Activated CD4-positive, alpha-beta T cell treated with anti-CD3 and anti-CD28 coated beads, Interleukin-2, Interleukin-6, amounts not matched to agents 100 ng/mL and 50 ng/mL, durations not matched to agents 16 hours and 8 hours (primary cell): ENCODE measurements around the gene EIF4G3.
"Not testable (repeated sequence)": the region's sequence is repeated elsewhere in the genome, so short reads cannot be mapped to it uniquely, and the experiment has no call there.

Source experiments
- DNase-seq: peaks from one replicate; pipeline ENCODE4 v3.0.0-alpha.2; 2020

EIF4G3 gene, protein sequence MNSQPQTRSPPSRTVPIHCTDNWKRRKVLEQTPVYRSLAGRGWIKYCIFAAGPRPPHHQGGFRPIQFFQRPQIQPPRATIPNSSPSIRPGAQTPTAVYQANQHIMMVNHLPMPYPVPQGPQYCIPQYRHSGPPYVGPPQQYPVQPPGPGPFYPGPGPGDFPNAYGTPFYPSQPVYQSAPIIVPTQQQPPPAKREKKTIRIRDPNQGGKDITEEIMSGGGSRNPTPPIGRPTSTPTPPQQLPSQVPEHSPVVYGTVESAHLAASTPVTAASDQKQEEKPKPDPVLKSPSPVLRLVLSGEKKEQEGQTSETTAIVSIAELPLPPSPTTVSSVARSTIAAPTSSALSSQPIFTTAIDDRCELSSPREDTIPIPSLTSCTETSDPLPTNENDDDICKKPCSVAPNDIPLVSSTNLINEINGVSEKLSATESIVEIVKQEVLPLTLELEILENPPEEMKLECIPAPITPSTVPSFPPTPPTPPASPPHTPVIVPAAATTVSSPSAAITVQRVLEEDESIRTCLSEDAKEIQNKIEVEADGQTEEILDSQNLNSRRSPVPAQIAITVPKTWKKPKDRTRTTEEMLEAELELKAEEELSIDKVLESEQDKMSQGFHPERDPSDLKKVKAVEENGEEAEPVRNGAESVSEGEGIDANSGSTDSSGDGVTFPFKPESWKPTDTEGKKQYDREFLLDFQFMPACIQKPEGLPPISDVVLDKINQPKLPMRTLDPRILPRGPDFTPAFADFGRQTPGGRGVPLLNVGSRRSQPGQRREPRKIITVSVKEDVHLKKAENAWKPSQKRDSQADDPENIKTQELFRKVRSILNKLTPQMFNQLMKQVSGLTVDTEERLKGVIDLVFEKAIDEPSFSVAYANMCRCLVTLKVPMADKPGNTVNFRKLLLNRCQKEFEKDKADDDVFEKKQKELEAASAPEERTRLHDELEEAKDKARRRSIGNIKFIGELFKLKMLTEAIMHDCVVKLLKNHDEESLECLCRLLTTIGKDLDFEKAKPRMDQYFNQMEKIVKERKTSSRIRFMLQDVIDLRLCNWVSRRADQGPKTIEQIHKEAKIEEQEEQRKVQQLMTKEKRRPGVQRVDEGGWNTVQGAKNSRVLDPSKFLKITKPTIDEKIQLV (N-terminal part only)

DNA sequence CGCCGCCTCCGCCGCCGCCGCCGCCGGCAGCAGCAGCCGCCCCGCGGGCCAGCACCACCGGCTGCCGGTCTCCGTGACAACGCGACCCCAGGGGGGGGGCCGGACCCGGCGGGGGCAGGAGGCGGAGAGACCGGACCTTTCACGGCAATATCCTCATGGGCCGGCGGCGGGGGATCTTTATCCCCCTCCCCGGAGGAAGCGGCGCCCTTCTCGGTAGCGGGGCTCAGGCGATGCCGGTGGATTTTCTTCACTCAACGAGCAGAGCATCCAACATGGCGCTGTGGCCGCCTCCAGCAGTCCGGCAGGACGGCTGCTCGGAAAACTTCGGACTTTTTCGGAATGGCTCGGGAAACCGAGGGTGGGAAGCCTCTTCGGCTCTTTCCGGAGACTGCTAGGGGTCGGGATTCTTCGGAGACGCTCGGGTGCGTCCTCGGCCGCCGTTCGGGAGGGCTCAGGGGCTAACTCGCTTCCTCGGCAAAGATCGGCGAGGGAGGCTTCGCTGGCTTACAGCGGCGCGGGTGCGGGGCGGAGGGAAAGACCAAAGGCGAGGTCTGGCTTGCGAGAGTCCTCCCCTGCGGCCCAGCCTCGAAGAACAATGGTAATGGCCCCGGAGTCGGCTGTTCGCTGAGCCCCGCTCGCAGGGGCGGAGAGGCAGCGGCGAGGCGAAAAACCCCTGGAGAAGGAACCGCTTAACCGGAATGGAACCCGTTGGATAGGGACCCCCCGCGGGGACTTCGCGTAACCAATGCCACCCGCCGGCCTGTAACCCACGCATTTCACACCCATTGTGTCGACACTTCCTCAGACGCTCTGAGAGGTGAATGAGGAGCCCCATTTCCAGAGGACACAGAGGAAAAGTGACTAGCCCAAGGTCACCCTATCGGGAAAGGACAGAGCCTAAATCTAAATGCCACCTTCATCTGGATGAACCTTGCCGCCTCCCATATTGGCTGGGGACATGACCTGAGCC lies at the start of gene EIF4G3:
Gene EIF4G3 (minus strand): TSS at position 312 of the 970 bp plus-strand sequence. CDS start 174,155 bp downstream, outside the sequence.
- peak; percentile 100 for DNase-seq

DNA sequence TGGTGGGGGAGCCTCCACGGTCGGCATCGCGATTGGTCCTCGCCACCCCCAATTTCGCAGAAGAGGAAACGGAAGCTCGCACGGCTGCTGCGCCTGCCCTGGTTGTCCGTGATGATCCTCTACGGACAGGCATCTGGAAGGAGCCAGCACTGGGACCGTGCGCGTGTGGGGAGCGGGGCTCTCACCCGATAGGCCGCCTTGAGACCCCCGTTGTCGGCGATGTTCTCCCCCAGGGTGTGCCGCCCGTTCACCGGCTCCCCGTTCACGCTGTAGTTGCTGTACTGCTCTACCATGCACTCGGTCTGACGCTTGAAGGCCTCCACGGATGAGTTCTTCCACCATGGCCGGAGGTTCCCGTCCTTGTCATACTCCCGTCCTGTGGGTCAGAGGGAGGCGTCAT lies 48.4 kb upstream of the EIF4G3 start:
- no peak for DNase-seq

DNA sequence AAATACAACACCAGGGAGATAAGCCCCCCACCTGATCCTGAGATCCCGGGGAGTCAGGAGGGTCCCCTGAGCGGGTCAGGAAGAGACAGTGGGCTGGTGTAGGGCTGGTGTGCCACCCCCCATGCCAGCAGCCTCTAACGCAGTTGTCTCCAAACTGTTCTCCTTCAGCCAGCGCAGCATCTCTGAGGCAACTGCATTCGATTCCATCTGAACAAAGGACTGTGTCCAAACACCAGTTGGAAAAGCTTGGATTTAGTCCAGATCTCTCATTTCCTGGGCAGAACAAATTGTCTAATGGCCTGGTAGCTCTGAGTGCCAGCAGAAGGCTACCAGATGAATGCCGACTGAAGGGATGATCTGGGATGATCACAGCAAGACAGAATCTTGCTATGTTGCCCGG lies 44.1 kb upstream of the EIF4G3 start:
- DNase-seq = no peak

DNA sequence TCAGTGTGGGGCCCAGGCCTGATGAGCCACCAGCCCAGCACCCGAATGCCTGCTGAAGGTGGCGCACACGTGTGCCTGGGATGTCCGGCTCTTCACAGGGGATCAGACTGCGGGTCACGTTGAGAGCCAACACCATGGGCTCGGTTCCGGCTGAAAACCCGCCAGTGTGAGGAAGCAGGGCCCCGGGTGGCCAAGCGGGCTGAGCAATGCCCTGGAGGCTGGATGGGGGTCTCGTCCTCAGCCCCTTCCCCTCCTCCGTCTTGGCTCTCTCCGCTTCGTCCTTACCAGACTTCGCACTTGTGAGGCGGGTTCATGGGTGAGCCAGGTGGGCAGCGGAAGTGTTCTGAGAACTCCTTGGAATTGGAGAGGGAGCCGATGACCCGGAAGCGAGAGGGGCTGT lies 43.0 kb upstream of the EIF4G3 start:
- DNase-seq = no peak

DNA sequence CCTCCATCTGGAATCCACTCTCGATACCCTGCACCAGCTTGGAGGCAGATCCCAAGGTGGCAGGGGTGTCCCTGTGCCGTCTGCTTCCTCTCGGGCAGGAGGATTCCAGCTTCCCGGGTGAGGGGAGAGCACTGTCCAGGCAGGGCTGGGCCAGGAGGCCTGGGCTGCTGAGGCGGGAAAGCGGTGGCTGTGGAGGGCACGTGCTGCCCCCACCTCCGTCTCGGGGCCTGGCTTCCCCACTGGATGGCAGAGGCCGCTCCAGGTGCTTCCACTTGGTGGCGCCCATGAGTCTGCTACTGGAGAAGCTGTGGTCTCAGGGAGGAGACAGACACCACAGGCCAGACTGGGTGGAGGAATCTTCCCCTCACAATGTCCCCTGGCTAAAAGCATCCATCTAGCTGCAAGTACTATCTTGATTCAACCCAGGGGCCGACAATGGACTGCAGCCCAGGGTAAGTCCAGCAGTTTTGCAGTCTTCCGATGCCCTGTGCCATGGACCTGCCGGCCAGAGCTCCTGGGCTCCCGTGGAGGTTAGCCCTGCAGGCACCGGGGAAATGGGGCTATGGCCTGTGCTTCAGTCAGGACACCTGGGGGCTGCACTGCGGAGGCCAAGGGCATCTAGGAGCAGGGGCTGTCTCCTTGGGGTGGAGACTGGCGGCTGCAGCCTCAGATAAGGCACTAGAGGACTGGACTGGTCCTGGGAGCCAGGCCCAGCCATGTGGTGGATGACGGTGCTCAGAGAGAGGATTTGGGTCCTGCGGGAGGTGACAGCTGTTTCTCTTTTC lies 41.3 kb upstream of the EIF4G3 start:
- peak; percentile 53 for DNase-seq

DNA sequence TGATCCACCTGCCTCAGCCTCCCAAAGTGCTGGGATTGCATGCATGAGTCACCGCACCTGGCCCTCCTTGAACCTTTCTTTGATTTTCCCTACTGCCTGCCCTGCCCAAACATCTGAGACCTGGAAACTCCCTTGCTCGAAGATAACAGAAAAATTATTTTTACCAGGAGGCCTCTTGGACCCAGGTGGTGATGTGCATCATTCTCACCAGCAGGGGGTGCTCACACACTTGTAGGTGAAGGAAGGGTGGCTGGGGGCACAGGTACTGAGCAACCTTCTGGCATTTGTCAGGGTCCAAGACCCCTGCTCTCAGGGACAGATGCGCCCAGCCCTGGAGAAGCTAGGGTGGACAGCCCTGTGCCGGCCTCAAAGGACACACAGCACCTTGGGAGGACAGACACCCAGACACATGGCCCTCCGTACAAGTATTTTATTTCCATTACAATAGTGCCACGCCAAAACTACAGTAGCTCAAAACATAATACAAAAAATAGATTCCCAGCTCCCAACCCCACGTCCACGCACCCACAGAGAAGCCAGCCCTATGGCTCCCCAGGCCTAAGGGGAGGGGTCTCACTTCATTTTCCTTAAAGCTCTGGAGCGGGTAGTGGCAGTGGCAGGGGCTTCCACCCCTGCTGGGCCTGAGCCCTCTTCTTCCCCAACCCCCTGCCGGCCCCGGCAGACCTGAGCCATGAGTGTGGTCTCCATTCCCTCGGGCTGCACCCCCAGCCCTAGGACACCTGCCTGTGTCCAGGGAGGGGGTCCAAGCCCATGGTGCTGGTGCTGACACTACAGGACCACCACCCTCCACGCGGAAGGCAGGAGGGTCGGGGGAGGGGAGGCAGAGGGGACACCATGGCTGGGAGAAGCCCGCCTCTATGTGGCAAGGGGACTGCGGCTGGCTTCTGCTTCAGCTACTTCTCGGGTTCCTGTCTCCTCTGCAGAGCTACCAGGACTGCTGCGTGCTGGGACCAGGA lies 40.4 kb upstream of the EIF4G3 start:
- peak; percentile 84 for DNase-seq

DNA sequence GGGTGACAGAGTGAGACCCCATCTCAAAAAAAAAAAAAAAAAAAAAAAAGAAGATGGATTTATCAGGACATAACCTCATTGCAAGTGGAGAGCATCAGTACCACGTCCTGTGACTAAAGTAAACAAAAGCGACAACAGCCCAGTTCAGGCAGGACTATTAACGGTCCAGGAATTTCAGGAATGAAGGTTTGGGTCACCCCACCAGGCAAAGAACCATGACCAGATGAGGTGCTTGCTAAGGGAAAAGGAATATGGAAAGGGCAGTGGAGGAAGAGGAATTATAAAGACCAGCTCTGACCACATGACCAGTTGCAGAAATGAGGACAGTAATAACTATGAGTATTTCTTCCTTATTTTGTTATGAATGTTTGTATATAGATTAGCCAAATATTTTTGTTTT lies 35.4 kb upstream of the EIF4G3 start:
- DNase-seq = no peak

DNA sequence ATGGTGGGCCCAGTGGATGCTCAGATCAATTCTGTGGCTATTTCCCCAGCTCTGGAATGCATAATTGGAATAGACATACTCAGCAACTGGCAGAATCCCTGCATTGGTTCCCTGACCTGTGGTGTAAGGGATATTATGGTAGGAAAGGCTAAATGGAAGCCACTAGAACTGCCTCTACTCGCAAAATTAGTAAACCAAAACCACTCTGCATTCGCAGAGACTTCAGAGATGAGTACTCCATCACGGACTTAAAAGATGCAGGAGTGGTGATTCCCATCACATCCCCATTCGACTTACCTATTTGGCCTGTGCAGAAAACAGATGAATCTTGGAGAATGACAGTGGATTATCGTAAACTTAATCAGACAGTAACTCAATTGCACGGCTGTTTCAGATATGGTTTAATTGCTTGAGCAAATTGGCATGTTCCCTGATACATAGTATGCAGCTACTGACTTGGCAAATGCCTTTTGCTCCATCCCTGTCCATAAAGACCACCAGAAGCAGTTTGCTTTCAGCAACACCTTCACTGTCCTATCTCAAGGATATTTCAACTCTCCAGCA lies 31.5 kb upstream of the EIF4G3 start:
- DNase-seq = peak; percentile 51

DNA sequence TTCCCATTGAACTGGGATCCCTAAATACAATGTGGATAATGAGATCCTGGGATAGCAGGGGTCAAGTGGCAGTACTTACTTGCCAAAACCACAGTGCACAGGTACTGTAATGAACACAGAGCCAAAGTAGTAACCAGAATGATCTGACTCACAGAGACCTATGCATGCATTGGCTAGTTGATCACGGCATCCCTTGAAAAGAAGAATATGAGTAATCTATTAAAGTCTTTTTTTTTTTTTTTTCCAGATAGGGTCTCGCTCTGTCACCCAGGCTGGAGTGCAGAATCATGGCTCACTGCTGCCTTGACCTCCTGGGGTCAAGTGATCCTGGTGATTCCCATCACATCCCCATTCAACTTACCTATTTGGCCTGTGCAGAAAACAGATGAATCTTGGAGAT lies 29.4 kb upstream of the EIF4G3 start:
- peak; percentile 62 for DNase-seq

DNA sequence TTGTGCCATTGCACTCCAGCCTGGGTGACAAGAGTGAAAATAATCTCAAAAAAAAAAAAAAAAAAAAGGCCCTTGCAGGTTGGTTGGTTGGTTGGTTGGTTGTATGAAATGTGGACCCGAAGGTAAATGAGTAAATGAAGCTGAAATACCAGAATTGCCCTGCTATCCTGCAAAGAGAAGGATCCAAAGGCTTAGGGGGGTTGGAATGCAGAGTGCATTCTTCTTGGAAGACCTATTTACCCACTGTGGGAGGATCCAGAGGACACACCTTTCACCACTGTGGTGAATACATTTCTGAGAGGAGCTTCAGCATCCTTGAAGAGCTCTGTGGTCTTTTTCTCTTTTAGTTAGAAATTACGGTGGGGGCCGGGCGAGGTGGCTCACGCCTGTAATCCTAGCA lies 28.7 kb upstream of the EIF4G3 start:
- DNase-seq = no peak

DNA sequence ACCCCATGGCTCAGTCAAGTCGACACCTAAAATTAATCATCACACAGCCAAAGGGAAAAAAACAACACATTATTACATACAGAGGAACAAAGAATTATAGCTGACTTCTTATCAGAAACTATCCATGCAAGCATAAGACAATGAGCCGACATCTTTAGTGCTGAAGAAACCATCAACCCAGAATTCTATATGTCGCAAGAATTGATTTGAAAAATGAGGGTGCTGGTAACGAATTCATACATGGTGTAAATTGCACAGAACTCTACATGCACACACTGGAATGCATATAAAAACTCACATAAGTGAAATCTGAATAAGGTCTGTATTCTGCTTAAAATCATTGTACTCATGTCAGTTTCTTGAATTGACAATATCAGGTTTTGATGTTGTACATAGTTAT lies 25.0 kb upstream of the EIF4G3 start:
- no peak for DNase-seq

DNA sequence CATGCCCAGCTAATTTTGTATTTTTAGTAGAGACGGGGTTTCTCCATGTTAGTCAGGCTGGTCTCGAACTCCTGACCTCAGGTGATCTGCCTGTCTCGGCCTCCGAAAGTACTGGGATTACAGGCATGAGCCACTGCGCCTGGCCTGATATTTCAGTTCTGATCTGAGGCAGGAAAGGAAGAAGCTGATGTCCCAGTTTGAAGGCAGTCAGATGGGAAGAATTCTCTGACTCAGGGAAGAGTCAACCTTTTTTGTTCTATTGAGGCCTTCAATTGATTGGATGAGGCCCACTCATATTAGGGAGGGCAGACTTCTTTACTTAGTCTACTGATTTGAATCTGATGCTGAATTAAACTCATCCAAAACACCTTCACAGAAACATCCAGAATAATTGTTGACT lies 24.5 kb upstream of the EIF4G3 start:
- not testable (repeated sequence) for DNase-seq

DNA sequence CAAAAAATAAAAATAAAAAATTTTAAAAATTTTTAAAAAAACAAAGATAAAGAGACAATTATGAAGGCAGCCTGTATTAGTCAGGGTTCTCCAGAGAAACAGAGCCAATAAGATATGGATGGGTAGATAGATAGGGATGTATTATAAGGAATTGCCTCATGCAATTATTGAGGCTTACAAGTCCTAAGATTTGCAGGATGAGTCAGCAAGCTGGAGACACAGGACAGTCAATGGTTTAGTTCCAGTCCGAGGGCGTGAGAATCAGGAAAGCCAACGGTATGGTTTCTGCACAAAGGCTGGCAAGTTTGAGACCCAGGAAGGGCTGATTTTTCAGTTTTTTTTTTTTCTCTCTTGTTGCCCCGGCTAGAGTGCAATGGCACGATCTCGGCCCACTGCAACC lies 24.1 kb upstream of the EIF4G3 start:
- no peak for DNase-seq

DNA sequence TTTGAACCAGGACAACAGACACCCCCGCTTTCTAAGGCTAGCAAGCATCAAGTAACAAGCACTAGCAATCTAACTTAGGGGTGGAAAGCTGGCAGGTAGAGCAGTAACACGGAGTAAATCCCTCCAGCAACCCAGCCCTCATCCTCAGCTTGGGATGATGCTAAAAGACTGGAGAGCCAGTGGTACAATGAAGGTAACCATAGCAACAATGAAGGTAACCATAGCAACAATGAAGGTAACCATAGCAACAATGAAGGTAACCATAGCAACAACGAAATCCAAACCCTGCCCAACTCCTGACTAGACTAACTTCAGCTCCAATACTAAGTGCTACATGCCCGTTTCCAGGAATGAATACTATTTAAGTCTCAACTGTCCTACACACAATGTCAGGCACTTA lies 22.2 kb upstream of the EIF4G3 start:
- no peak for DNase-seq

DNA sequence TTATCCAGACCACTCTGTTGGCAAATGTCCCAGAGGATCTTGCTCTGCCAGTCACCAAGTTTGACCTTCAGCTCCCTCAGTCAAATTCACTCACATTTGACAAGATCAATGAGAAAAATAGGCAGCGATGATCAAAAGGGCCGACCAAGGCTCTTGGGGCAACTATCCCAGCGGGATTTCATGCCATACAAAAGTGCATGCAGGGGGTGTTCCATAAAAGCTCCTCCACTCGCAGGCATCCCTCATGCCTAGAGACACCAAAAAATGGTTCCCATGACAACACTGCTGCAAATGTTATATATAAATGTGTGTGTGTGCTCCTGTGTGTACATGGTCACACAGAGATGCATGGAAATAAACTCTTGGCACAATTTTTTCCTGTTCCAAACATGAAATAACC lies 16.2 kb upstream of the EIF4G3 start:
- no peak for DNase-seq

DNA sequence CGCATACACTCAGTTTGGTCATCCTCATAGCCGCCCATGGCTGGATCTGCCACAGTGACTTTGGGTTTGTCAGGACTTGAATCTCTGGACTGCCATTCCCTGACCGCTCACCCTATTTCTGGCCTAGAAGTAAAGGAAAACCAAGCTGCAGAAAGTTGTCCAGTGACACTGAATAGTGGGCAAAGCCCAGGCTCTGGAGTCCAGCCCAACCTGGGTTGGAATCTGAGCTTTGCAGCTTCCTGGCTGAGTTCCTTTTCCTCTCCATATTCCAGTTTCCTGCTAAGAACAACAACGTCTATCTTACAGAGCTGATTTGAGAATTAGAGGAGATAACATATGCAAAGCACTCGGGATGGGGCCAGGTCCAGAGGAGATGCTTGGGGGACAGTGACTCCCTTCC lies 15.6 kb upstream of the EIF4G3 start:
- DNase-seq = no peak

DNA sequence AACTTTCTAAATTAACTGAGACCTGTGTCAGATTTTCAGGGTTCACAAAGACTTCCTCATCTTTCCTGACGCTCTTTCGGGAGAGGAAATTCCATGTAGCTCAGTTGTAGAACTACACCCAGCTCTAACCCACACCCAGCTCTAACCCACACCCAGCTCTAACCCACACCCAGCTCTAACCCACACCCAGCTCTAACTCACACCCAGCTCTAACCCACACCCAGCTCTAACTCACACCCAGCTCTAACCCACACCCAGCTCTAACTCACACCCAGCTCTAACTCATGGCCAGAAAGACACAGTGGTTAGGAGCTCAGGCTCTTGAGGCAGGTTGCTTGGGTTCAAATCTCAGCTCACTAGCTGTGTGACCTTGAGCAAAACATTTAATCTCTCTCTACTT lies 14.1 kb upstream of the EIF4G3 start:
- DNase-seq = not testable (repeated sequence)

DNA sequence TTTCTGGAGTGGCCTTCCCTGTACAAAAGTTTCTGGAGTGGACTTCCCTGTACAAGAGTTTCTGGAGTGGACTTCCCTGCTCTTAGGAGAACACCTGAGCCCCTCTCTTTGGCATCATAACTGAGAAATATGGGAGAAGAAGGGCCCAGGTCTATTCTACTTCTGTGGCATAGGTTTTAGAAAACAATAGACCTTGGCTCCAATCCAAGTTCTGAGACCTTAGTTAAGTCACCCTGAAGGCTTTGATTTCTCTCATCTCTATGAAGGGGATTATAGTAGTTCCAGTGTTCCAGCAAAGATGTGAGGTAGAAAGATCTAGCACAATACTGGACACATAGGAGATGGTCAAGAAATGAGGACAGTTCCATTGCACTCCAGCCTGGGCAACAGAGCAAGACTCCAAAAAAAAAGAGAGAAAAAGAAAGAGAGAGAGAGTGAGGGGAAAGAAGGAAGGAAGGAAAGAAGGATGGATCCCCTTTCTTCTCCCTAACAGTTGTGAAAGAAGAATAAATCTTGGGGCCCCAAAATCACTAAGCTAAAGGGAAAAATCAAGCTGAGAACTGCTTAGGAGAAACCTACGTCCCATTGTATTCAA lies 13.3 kb upstream of the EIF4G3 start:
- DNase-seq = no peak

DNA sequence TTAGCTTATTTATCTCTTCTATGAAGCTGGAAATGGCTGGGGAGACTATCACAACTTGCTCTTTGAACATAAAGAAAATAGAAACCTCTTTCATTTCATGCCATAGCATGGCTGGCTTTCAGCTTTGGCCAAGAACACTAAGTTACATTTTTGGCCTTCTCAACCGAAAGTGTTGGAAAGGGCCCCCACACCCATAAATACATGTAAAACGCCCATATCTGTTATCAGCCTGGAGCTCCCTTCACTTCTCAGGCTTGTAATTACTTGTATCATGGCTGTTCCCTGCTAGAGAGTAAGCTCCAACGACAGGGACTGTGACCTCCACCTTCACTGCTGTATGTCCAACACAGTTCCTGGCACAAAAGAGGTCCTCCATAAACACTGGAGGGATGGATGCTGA lies 12.7 kb upstream of the EIF4G3 start:
- DNase-seq = no peak
